ENCODE measurements around the gene CERKL. TPM values are rescaled to one million over a fixed set of nuclear protein-coding genes. Genes with fewer than 3 reads are reported as not detected.

Gene CERKL
- total RNA-seq, 1 experiment from 2014 or later: 0.24 TPM

DNA sequence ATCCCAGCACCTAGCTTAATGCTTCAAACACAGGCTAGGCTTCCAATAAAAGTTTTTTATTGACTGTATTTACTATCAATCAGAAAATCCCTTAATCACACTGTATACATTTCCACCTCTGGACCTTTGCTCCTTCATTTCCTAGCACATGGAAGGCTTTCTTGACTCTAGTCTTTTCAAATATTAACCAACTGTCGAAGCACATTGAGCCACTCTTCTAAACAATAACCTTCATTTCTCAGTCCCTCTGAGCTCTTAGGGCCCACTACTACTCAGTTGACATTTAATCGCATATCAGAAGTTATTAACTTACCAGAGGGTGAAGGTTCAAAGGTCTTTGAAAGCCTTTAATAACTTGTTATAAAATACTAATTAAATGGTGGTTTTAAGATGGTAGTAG is 37.4 kb downstream of the CERKL start (continued):
- TF ChIP-seq, protein P1, sequence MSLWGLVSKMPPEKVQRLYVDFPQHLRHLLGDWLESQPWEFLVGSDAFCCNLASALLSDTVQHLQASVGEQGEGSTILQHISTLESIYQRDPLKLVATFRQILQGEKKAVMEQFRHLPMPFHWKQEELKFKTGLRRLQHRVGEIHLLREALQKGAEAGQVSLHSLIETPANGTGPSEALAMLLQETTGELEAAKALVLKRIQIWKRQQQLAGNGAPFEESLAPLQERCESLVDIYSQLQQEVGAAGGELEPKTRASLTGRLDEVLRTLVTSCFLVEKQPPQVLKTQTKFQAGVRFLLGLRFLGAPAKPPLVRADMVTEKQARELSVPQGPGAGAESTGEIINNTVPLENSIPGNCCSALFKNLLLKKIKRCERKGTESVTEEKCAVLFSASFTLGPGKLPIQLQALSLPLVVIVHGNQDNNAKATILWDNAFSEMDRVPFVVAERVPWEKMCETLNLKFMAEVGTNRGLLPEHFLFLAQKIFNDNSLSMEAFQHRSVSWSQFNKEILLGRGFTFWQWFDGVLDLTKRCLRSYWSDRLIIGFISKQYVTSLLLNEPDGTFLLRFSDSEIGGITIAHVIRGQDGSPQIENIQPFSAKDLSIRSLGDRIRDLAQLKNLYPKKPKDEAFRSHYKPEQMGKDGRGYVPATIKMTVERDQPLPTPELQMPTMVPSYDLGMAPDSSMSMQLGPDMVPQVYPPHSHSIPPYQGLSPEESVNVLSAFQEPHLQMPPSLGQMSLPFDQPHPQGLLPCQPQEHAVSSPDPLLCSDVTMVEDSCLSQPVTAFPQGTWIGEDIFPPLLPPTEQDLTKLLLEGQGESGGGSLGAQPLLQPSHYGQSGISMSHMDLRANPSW (CRISPR knock-in tag; conservative IDR thresholded peaks at IDR 0.05; ENCODE audit: low read depth): no peak
- TF ChIP-seq, protein P2, sequence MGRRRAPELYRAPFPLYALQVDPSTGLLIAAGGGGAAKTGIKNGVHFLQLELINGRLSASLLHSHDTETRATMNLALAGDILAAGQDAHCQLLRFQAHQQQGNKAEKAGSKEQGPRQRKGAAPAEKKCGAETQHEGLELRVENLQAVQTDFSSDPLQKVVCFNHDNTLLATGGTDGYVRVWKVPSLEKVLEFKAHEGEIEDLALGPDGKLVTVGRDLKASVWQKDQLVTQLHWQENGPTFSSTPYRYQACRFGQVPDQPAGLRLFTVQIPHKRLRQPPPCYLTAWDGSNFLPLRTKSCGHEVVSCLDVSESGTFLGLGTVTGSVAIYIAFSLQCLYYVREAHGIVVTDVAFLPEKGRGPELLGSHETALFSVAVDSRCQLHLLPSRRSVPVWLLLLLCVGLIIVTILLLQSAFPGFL (CRISPR knock-in tag; IDR thresholded peaks at IDR 0.05; ENCODE audit: borderline replicate concordance): no peak
- TF ChIP-seq, protein P3, sequence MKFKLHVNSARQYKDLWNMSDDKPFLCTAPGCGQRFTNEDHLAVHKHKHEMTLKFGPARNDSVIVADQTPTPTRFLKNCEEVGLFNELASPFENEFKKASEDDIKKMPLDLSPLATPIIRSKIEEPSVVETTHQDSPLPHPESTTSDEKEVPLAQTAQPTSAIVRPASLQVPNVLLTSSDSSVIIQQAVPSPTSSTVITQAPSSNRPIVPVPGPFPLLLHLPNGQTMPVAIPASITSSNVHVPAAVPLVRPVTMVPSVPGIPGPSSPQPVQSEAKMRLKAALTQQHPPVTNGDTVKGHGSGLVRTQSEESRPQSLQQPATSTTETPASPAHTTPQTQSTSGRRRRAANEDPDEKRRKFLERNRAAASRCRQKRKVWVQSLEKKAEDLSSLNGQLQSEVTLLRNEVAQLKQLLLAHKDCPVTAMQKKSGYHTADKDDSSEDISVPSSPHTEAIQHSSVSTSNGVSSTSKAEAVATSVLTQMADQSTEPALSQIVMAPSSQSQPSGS (CRISPR knock-in tag; IDR thresholded peaks at IDR 0.05; ENCODE audit: borderline replicate concordance, low read depth): no peak
- no peak for TF ChIP-seq ZNF671 (CRISPR knock-in tag; IDR thresholded peaks at IDR 0.05)
- no peak for TF ChIP-seq NR3C1 (CRISPR knock-in tag; conservative IDR thresholded peaks at IDR 0.05; ENCODE audit: low read depth)
- TF ChIP-seq, protein P4, sequence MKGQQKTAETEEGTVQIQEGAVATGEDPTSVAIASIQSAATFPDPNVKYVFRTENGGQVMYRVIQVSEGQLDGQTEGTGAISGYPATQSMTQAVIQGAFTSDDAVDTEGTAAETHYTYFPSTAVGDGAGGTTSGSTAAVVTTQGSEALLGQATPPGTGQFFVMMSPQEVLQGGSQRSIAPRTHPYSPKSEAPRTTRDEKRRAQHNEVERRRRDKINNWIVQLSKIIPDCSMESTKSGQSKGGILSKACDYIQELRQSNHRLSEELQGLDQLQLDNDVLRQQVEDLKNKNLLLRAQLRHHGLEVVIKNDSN (CRISPR knock-in tag; IDR thresholded peaks at IDR 0.05): no peak
- TF ChIP-seq, protein P5, sequence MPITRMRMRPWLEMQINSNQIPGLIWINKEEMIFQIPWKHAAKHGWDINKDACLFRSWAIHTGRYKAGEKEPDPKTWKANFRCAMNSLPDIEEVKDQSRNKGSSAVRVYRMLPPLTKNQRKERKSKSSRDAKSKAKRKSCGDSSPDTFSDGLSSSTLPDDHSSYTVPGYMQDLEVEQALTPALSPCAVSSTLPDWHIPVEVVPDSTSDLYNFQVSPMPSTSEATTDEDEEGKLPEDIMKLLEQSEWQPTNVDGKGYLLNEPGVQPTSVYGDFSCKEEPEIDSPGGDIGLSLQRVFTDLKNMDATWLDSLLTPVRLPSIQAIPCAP (CRISPR knock-in tag; IDR thresholded peaks at IDR 0.05): no peak

DNA sequence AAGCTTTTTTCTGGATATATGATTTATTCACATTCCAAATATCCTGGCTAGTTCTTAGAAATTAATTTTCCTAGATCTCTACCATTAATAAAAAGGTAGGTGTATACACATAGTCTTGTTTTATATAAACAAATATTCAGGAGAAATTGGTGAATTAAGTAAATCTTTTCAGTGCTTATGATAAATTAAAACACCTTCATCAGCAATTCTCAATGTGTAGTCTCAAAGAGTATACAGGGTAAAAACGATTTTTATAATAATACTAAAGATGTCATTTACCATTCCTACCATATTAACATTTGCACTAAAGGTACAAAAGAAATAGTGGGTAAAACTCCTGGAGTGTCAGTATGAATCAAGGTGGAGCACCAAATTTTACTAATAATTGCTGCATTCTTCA is 40.2 kb downstream of the CERKL start:
- no peak for DNase-seq (ENCODE audit: low spot score)
- Mint-ChIP-seq H3K9me3 (no peaks in the 10 kb centered on the region), H3K4me1 (peaks cover 7% of the 10 kb centered on the region), H3K36me3 (no peaks in the 10 kb centered on the region), H3K4me3 (no peak overlapping the region), H3K27me3 (ENCODE audit: low read depth) (no peaks in the 10 kb centered on the region), H3K27ac (no peak overlapping the region)
- POLR2A ChIA-PET: no interaction called here
- CTCF ChIA-PET: no interaction called here
- no peak for TF ChIP-seq SOX15 (CRISPR knock-in tag; IDR thresholded peaks at IDR 0.05)
- no peak for ATAC-seq

DNA sequence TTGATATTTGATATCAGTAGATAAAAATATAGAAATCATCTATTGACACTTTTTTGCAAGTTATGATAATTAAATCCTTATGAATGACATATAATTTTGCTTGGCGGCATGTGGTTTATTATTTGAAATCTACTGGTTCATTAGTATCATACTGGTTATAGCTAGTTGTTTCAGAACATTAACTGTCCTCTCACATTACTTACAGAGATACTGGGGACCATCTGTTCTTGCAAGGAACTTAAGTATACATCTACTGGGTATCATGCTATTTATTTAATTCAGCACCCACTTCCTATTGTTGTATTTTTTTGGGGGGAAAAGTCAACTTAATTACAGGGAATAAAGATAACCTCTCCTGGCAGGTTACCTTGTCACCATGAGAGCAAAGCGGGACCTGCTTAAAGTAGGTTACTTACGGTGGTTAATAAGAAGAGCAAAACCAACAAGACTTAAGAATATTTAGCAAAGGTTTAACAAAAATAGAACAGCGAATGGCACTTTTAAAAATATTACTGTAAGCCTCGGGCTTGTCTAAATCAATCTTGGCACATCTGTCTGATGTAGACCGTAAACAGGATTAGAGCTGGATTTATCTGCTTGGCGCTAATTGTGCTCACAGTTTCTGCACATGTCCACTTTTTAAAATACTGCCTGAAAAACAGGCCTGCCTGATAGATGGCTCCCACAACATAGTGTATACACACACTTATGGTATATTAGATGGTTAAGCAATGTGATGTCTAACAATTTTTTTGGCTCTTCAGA is 41.8 kb downstream of the CERKL start:
- Mint-ChIP-seq H3K36me3 (no peaks in the 10 kb centered on the region), H3K9me3 (no peaks in the 10 kb centered on the region), H3K4me1 (peaks cover 9% of the 10 kb centered on the region), H3K27ac (no peak overlapping the region), H3K4me3 (no peak overlapping the region), H3K27me3 (ENCODE audit: low read depth) (no peaks in the 10 kb centered on the region)
- TF ChIP-seq OVOL2 (CRISPR knock-in tag; IDR thresholded peaks at IDR 0.05; ENCODE audit: borderline replicate concordance) (no peak), ZBTB21 (CRISPR knock-in tag; IDR thresholded peaks at IDR 0.05; ENCODE audit: borderline replicate concordance) (no peak), ESRRA (CRISPR knock-in tag; IDR thresholded peaks at IDR 0.05; ENCODE audit: borderline replicate concordance) (no peak), NR3C1 (CRISPR knock-in tag; conservative IDR thresholded peaks at IDR 0.05; ENCODE audit: low read depth) (no peak), NFATC4 (CRISPR knock-in tag; IDR thresholded peaks at IDR 0.05) (no peak), ZNF138 (CRISPR knock-in tag; conservative IDR thresholded peaks at IDR 0.05) (no peak), ZNF263 (CRISPR knock-in tag; IDR thresholded peaks at IDR 0.05; ENCODE audit: low read depth) (no peak), SOX15 (CRISPR knock-in tag; IDR thresholded peaks at IDR 0.05) (no peak), TEAD1 (CRISPR knock-in tag; IDR thresholded peaks at IDR 0.05) (no peak), ZNF671 (CRISPR knock-in tag; IDR thresholded peaks at IDR 0.05) (no peak), ATF1 (CRISPR knock-in tag; IDR thresholded peaks at IDR 0.05) (no peak)
- TF ChIP-seq, protein P6, sequence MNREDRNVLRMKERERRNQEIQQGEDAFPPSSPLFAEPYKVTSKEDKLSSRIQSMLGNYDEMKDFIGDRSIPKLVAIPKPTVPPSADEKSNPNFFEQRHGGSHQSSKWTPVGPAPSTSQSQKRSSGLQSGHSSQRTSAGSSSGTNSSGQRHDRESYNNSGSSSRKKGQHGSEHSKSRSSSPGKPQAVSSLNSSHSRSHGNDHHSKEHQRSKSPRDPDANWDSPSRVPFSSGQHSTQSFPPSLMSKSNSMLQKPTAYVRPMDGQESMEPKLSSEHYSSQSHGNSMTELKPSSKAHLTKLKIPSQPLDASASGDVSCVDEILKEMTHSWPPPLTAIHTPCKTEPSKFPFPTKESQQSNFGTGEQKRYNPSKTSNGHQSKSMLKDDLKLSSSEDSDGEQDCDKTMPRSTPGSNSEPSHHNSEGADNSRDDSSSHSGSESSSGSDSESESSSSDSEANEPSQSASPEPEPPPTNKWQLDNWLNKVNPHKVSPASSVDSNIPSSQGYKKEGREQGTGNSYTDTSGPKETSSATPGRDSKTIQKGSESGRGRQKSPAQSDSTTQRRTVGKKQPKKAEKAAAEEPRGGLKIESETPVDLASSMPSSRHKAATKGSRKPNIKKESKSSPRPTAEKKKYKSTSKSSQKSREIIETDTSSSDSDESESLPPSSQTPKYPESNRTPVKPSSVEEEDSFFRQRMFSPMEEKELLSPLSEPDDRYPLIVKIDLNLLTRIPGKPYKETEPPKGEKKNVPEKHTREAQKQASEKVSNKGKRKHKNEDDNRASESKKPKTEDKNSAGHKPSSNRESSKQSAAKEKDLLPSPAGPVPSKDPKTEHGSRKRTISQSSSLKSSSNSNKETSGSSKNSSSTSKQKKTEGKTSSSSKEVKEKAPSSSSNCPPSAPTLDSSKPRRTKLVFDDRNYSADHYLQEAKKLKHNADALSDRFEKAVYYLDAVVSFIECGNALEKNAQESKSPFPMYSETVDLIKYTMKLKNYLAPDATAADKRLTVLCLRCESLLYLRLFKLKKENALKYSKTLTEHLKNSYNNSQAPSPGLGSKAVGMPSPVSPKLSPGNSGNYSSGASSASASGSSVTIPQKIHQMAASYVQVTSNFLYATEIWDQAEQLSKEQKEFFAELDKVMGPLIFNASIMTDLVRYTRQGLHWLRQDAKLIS (CRISPR knock-in tag; IDR thresholded peaks at IDR 0.05; ENCODE audit: borderline replicate concordance): no peak
- no peak for ATAC-seq
- no peak for DNase-seq (ENCODE audit: low spot score)
- CTCF ChIA-PET: no interaction called here
- POLR2A ChIA-PET: no interaction called here

All from WTC11 (cell line).